Measurements from ENCODE around the gene SLCO2B1. TPM values are rescaled to one million over a fixed set of nuclear protein-coding genes. Genes with fewer than 3 reads are reported as not detected.

The SLCO2B1 gene
- total RNA-seq, 4 donors from 2014 or later = 72.9 to 165 (median 111) TPM

DNA sequence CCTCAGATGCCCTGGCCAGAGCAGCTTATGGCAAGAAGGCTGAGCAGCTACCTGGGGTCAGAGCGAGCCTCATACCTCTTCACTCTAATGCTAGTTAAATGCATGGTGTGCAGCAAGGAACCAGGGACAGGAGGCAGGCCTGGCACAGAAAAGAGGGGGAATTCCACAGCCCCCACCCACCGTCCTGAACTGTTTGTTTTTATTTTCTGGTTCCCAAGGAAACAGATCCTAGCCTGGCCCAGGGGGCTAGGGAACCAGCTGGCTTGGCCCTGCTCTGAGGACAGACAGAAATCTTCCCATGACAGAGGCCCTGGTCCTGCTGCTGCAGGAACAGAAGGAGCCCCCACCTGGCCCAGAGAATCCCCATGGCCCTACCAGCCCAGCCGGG lies 40.4 kb downstream of the SLCO2B1 start:
- 55% methylated on average over 3 of the region's 3 CpGs; no CpG with 5 or more reads in 1 of the 2 donors for WGBS, 2 donors (ENCODE audit: low coverage in 1 of 2)
- no peaks in the 10 kb centered on the region for H3K27me3 ChIP-seq
- TF ChIP-seq CTCF (IDR thresholded peaks at IDR 0.05) = no peak
- no peak for TF ChIP-seq EP300 (IDR thresholded peaks at IDR 0.05; ENCODE audit: low read depth)
- TF ChIP-seq POLR2A (IDR thresholded peaks at IDR 0.05) = no peak
- TF ChIP-seq POLR2AphosphoS5 (IDR thresholded peaks at IDR 0.05) = no peak
- no peak for DNase-seq
- in situ Hi-C loops (cut with MboI; ENCODE audit: low pct_ligation_motif_present in 1 of 4, low pct_unique_long_range_greater_than_20kb in 1 of 4, low sequenced_read_pairs in 3 of 4) (no loop called here), intact Hi-C loops (cut with DNase I; ENCODE audit: low total_unique reads) (no loop called here)
- no peaks in the 10 kb centered on the region for H3K36me3 ChIP-seq
- no peak overlapping the region for H3K27ac ChIP-seq
- peaks cover 0 to 27% (median 2%) of the 10 kb centered on the region in 4 donors for H3K4me1 ChIP-seq
- H3K9me3 ChIP-seq = no peaks in the 10 kb centered on the region
- H3K4me3 ChIP-seq = no peak overlapping the region

- peaks cover 0 to 27% (median 2%) of the 10 kb centered on the region in 4 donors for H3K4me1 ChIP-seq
- H3K36me3 ChIP-seq = no peaks in the 10 kb centered on the region
- DNase-seq = no peak
- intact Hi-C loops (cut with DNase I; ENCODE audit: low total_unique reads) (no loop called here), in situ Hi-C loops (cut with MboI; ENCODE audit: low pct_ligation_motif_present in 1 of 4, low pct_unique_long_range_greater_than_20kb in 1 of 4, low sequenced_read_pairs in 3 of 4) (no loop called here)
- H3K4me3 ChIP-seq = no peak overlapping the region
- H3K27ac ChIP-seq = no peak overlapping the region
- no peaks in the 10 kb centered on the region for H3K9me3 ChIP-seq
- whole genome bisulfite sequencing, 2 donors (ENCODE audit: low coverage in 1 of 2) = 94 to 100% methylated on average over 2 to 15 of the region's 15 CpGs
- H3K27me3 ChIP-seq = no peaks in the 10 kb centered on the region
- TF ChIP-seq POLR2A (IDR thresholded peaks at IDR 0.05) (no peak), EP300 (IDR thresholded peaks at IDR 0.05; ENCODE audit: low read depth) (no peak), CTCF (IDR thresholded peaks at IDR 0.05) (no peak)
Observed at GRCh38 chr11:75193271-75193670, 42.4 kb downstream of the SLCO2B1 start.

GRCh38 chr11:75193711-75194110 lies 42.8 kb downstream of the SLCO2B1 start:
- no peak overlapping the region for H3K4me3 ChIP-seq
- in situ Hi-C loops (cut with MboI; ENCODE audit: low pct_ligation_motif_present in 1 of 4, low pct_unique_long_range_greater_than_20kb in 1 of 4, low sequenced_read_pairs in 3 of 4) (no loop called here), intact Hi-C loops (cut with DNase I; ENCODE audit: low total_unique reads) (no loop called here)
- 80% methylated on average over 2 of the region's 2 CpGs; no CpG with 5 or more reads in 1 of the 2 donors for WGBS, 2 donors (ENCODE audit: low coverage in 1 of 2)
- no peak for DNase-seq
- TF ChIP-seq EP300 (IDR thresholded peaks at IDR 0.05; ENCODE audit: low read depth) = no peak
- TF ChIP-seq CTCF (IDR thresholded peaks at IDR 0.05) = no peak
- TF ChIP-seq POLR2AphosphoS5 (IDR thresholded peaks at IDR 0.05) = no peak
- no peak for TF ChIP-seq POLR2A (IDR thresholded peaks at IDR 0.05)
- H3K4me1 ChIP-seq = peaks cover 0 to 27% (median 2%) of the 10 kb centered on the region in 4 donors
- H3K9me3 ChIP-seq = no peaks in the 10 kb centered on the region
- H3K27me3 ChIP-seq = no peaks in the 10 kb centered on the region
- no peaks in the 10 kb centered on the region for H3K36me3 ChIP-seq
- no peak overlapping the region for H3K27ac ChIP-seq

GRCh38 chr11:75194147-75194546 lies 43.2 kb downstream of the SLCO2B1 start:
- intact Hi-C loops (cut with DNase I; ENCODE audit: low total_unique reads) = no loop called here
- no peaks in the 10 kb centered on the region for H3K27me3 ChIP-seq
- H3K4me1 ChIP-seq = peaks cover 0 to 27% (median 2%) of the 10 kb centered on the region in 4 donors
- no peak overlapping the region for H3K27ac ChIP-seq
- in situ Hi-C loops (cut with MboI; ENCODE audit: low pct_ligation_motif_present in 1 of 4, low pct_unique_long_range_greater_than_20kb in 1 of 4, low sequenced_read_pairs in 3 of 4) = no loop called here
- WGBS, 2 donors (ENCODE audit: low coverage in 1 of 2) = 70 to 72% methylated on average over 3 to 5 of the region's 5 CpGs
- H3K9me3 ChIP-seq = no peaks in the 10 kb centered on the region
- H3K36me3 ChIP-seq = no peaks in the 10 kb centered on the region
- DNase-seq = no peak
- TF ChIP-seq EP300 (IDR thresholded peaks at IDR 0.05; ENCODE audit: low read depth) (no peak), CTCF (IDR thresholded peaks at IDR 0.05) (no peak), POLR2AphosphoS5 (IDR thresholded peaks at IDR 0.05) (no peak), POLR2A (IDR thresholded peaks at IDR 0.05) (no peak)
- no peak overlapping the region for H3K4me3 ChIP-seq

All from transverse colon (tissue), 4 donors.